Endothelial cell (in vitro differentiated cells): ENCODE measurements around the gene PLEKHN1. TPM values are rescaled to one million over a fixed set of nuclear protein-coding genes. Genes with fewer than 3 reads are reported as not detected.

ENCODE experiments used
- DNase-seq: peaks from one replicate; pipeline ENCODE4 v3.0.0; 2021; ENCODE audit warnings: low spot score
- H3K27ac Mint-ChIP-seq: one replicate; pipeline ENCODE4 v1.8.0; 2021; ENCODE audit warnings: mixed read lengths, inconsistent platforms; ENCODE audit not compliant: unreplicated experiment
- H3K27me3 Mint-ChIP-seq: one replicate; pipeline ENCODE4 v1.8.0; 2021; ENCODE audit warnings: mild to moderate bottlenecking, moderate library complexity, mixed read lengths, inconsistent platforms; ENCODE audit not compliant: unreplicated experiment
- H3K36me3 Mint-ChIP-seq: one replicate; pipeline ENCODE4 v1.8.0; 2021; ENCODE audit warnings: mild to moderate bottlenecking, low read depth, mixed read lengths, inconsistent platforms; ENCODE audit not compliant: unreplicated experiment
- H3K4me1 Mint-ChIP-seq: one replicate; pipeline ENCODE4 v1.8.0; 2021; ENCODE audit warnings: mild to moderate bottlenecking, mixed read lengths, inconsistent platforms; ENCODE audit not compliant: unreplicated experiment
- H3K4me3 Mint-ChIP-seq: one replicate; pipeline ENCODE4 v1.8.0; 2021; ENCODE audit warnings: mild to moderate bottlenecking, mixed read lengths, inconsistent platforms; ENCODE audit not compliant: unreplicated experiment
- H3K9me3 Mint-ChIP-seq: one replicate; pipeline ENCODE4 v1.8.0; 2021; ENCODE audit warnings: mixed read lengths, inconsistent platforms; ENCODE audit not compliant: unreplicated experiment
- CTCF ChIP-seq: fragments of 200-600 bp; sonication (generic); IDR thresholded peaks from one replicate; pipeline ENCODE4 v1.5.0; 2021; ENCODE audit warnings: antibody characterized with exemption; ENCODE audit not compliant: unreplicated experiment
- long read RNA-seq: library from polyadenylated mRNA; unstranded; transcript quantifications from one replicate; pipeline ENCODE4 v2.0.0, GENCODE V29; 2020; ENCODE audit not compliant: unreplicated experiment
- total RNA-seq: library from RNA; stranded (reverse); fragmentation: NEBNext Ultra II Directional; extraction: Animal tissue kit (Norgen Biotek cat#: 25700); gene quantifications from one replicate; pipeline ENCODE4 v1.2.1, GENCODE V29; 2021; ENCODE audit not compliant: unreplicated experiment

The PLEKHN1 gene
- total RNA-seq: not detected
- long read RNA-seq: 0 reads

DNA sequence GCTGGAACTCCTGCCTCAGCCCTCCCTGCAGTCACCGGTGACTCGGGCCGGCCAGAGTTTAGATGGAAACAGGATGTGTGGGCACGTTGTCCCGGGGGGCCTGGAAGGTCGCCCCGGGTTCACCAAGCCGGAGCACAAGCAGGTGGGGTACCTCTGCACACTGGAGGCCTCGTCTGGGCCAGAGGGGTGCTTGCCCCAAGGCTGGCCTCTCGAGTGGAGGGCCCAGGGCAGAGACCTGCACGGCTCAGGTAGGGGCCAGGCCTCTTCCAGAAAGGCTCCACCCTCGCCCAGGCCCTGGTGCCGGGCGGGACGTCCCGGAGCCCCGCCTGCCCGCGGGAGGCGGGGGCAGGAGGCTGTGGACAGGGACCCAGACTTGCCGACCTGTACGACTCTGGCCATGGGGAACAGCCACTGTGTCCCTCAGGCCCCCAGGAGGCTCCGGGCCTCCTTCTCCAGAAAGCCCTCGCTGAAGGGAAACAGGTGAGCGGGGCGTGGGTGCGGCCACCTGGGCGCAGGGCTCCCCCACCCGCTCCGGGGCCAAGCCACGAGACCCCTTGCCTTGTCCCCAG lies at the start of gene PLEKHN1:
Gene PLEKHN1 (plus strand): TSS at position 348 of the 569 bp plus-strand sequence. CDS start 50 bp downstream, at position 398.
- H3K4me3 Mint-ChIP-seq: no peak within 1 kb of the TSS
- H3K9me3 Mint-ChIP-seq: no peaks in the 10 kb centered on the region
- H3K27me3 Mint-ChIP-seq: peaks cover 14% of the 10 kb centered on the region
- no peaks in the 10 kb centered on the region for H3K4me1 Mint-ChIP-seq
- DNase-seq: no peak
- H3K27ac Mint-ChIP-seq: no peak within 1 kb of the TSS
- H3K36me3 Mint-ChIP-seq: no peaks in the 10 kb centered on the region
- TF ChIP-seq CTCF: no peak

GRCh38 chr1:917076-917459 lies 49.2 kb upstream of the PLEKHN1 start:
- peaks cover 6% of the 10 kb centered on the region for H3K4me1 Mint-ChIP-seq
- no peak overlapping the region for H3K27ac Mint-ChIP-seq
- peaks cover 15% of the 10 kb centered on the region for H3K27me3 Mint-ChIP-seq
- no peaks in the 10 kb centered on the region for H3K9me3 Mint-ChIP-seq
- H3K36me3 Mint-ChIP-seq: peaks cover 5% of the 10 kb centered on the region
- H3K4me3 Mint-ChIP-seq: no peak overlapping the region
- TF ChIP-seq CTCF: no peak
- DNase-seq: no peak

DNA sequence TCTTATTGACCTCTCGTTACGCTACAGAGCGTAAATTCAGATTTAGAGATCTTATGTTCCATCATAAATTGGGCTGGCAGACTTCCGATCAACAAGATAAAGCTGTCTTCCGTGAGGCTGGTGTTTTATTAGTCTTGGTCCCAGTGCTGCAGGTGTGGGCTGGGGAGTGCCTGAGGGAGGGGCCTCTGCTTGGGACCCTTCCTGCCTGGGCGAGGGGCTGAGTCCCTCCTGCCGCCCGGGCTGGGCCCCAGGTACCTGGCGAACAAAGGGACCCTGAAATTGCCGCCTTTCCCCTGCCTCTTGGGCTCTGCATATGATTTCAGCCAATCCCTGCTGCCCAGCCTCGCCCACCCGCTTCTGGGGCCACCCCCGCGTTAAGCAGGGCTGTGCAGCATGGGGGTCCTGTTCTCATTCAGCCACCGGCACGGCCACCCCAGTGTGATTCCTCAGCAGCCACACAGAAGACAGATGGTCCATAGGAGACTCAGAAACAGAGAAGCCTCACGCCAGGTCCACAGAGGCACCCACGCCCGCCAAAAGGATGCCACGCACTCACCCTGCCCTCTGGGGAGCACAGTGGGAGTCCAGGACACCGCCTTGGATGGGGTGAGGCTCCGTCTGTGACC lies 48.7 kb upstream of the PLEKHN1 start:
- H3K4me1 Mint-ChIP-seq: peaks cover 3% of the 10 kb centered on the region
- peaks cover 5% of the 10 kb centered on the region for H3K36me3 Mint-ChIP-seq
- peaks cover 20% of the 10 kb centered on the region for H3K27me3 Mint-ChIP-seq
- no peak for TF ChIP-seq CTCF
- H3K4me3 Mint-ChIP-seq: no peak overlapping the region
- no peaks in the 10 kb centered on the region for H3K9me3 Mint-ChIP-seq
- H3K27ac Mint-ChIP-seq: no peak overlapping the region
- no peak for DNase-seq

GRCh38 chr1:918353-918752 lies 47.9 kb upstream of the PLEKHN1 start:
- Mint-ChIP-seq H3K4me1 (no peaks in the 10 kb centered on the region), H3K4me3 (no peak overlapping the region), H3K9me3 (no peaks in the 10 kb centered on the region), H3K27ac (no peak overlapping the region), H3K36me3 (peaks cover 5% of the 10 kb centered on the region), H3K27me3 (peaks cover 19% of the 10 kb centered on the region)
- no peak for TF ChIP-seq CTCF
- no peak for DNase-seq

- peaks cover 5% of the 10 kb centered on the region for H3K36me3 Mint-ChIP-seq
- peaks cover 20% of the 10 kb centered on the region for H3K27me3 Mint-ChIP-seq
- no peak overlapping the region for H3K4me3 Mint-ChIP-seq
- DNase-seq: no peak
- TF ChIP-seq CTCF: no peak
- H3K27ac Mint-ChIP-seq: no peak overlapping the region
- no peaks in the 10 kb centered on the region for H3K4me1 Mint-ChIP-seq
- H3K9me3 Mint-ChIP-seq: no peaks in the 10 kb centered on the region
These were observed 47.4 kb upstream of the PLEKHN1 start for GRCh38 chr1:918843-919242.
